Motor neuron (in vitro differentiated cells): ENCODE results near the gene SPOPL. TPM values are rescaled to one million over a fixed set of nuclear protein-coding genes. Genes with fewer than 3 reads are reported as not detected.
"Not testable (repeated sequence)": the region's sequence is repeated elsewhere in the genome, so short reads cannot be mapped to it uniquely, and the experiment has no call there.

Experiments
- ATAC-seq, 8 experiments: fragments of 200-7000 bp; cut with Tn5 transposase; replicated peaks in 6 of 8; 2 replicates each; pipeline ENCODE4 v1.8.0; 2021; ENCODE audit warnings: mild to moderate bottlenecking in 8 of 8, moderate library complexity in 8 of 8
- H3K27ac ChIP-seq, 2 donors: fragments of 250-450 bp; sonication (Bioruptor Pico); 2 replicates each; pipeline ENCODE4 v1.9.0; 2021; ENCODE audit warnings: antibody characterized with exemption in 2 of 2, mild to moderate bottlenecking in 2 of 2, moderate library complexity in 1 of 2
- H3K4me1 ChIP-seq, 2 donors: fragments of 250-450 bp; sonication (Bioruptor Pico); replicated peaks in 1 of 2; 2 replicates each; pipeline ENCODE4 v1.6.1; 2021; ENCODE audit warnings: antibody characterized with exemption in 2 of 2, mild to moderate bottlenecking in 2 of 2, moderate library complexity in 1 of 2
- H3K4me3 ChIP-seq, 5 donors: fragments of 250-450 bp; sonication (Bioruptor Pico); 2 replicates each; pipeline ENCODE4 v1.9.0; 2021; ENCODE audit warnings: antibody characterized with exemption in 5 of 5, mild to moderate bottlenecking in 5 of 5, moderate library complexity in 4 of 5
- WGBS, 10 experiments: fragments of 450-650 bp; shearing (Covaris generic); methylation state at CpG; one replicate each; pipeline ENCODE4 v1.0.0; 2022; 5-methylcytosine and 5-hydroxymethylcytosine counted together
- in situ Hi-C, 9 experiments: fragments of 400-800 bp; cut with MboI; loops; one replicate each; pipeline ENCODE4 v1.15.0; 2021; ENCODE audit warnings: low sequenced_read_pairs in 9 of 9, low pct_unique_long_range_greater_than_20kb in 2 of 9; ENCODE audit not compliant: unreplicated experiment in 9 of 9
- total RNA-seq, 8 experiments: library from RNA; unstranded; fragments of 300-600 nt; gene quantifications; 2 replicates each; pipeline versions ENCODE4 v1.2.3 to v1.2.4, GENCODE V29; 2022

Gene SPOPL
- total RNA-seq, 8 experiments from 2014 or later, result 11.3 to 13.8 (median 13.2) TPM

- ATAC-seq, result no peak
- WGBS, 10 experiments, result 80 to 100% (median 100%) methylated on average over 1 of the region's 1 CpG; no CpG with 5 or more reads in 3 of the 10 experiments
- H3K4me1 ChIP-seq, result no peaks in the 10 kb centered on the region
- no peak overlapping the region for H3K4me3 ChIP-seq
- in situ Hi-C loops, result no loop called here
- H3K27ac ChIP-seq, result no peak overlapping the region
Observed at GRCh38 chr2:138518860-138519259, 17.3 kb downstream of the SPOPL start.

- Histone ChIP-seq H3K4me1 (no peaks in the 10 kb centered on the region), H3K4me3 (no peak overlapping the region), H3K27ac (no peak overlapping the region)
- WGBS, 10 experiments, result 29 to 100% (median 84%) methylated on average over 1 to 5 of the region's 5 CpGs; no CpG with 5 or more reads in 4 of the 10 experiments
- in situ Hi-C loops, result no loop called here
- no peak for ATAC-seq
Observed at GRCh38 chr2:138521821-138522220, 20.3 kb downstream of the SPOPL start.

GRCh38 chr2:138522556-138522955, 21.0 kb downstream of the SPOPL start:
- in situ Hi-C loops, result no loop called here
- Histone ChIP-seq H3K4me3 (no peak overlapping the region), H3K4me1 (no peaks in the 10 kb centered on the region), H3K27ac (no peak overlapping the region)
- 50 to 100% (median 88%) methylated on average over 1 to 3 of the region's 3 CpGs for WGBS, 10 experiments
- ATAC-seq, result no peak

GRCh38 chr2:138523018-138523672, 21.6 kb downstream of the SPOPL start:
- WGBS, 10 experiments, result 86 to 100% (median 100%) methylated on average over 1 to 7 of the region's 7 CpGs; no CpG with 5 or more reads in 1 of the 10 experiments

GRCh38 chr2:138523673-138524042, 22.1 kb downstream of the SPOPL start:
- H3K4me3 ChIP-seq, in situ Hi-C loops, ATAC-seq, H3K27ac ChIP-seq, H3K4me1 ChIP-seq: not testable (repeated sequence)
- 73 to 94% (median 84%) methylated on average over 2 to 3 of the region's 3 CpGs; no CpG with 5 or more reads in 4 of the 10 experiments for WGBS, 10 experiments

More at GRCh38 chr2:138523018-138523672, 21.6 kb downstream of the SPOPL start:
- H3K27ac ChIP-seq, H3K4me3 ChIP-seq, H3K4me1 ChIP-seq, in situ Hi-C loops, ATAC-seq: not testable (repeated sequence)

GRCh38 chr2:138524353-138524752, 22.8 kb downstream of the SPOPL start:
- ATAC-seq, H3K4me1 ChIP-seq, in situ Hi-C loops, H3K4me3 ChIP-seq, H3K27ac ChIP-seq: not testable (repeated sequence)
- WGBS, 10 experiments, result 100% methylated on average over 1 of the region's 1 CpG; no CpG with 5 or more reads in 5 of the 10 experiments

- no peak for ATAC-seq
- H3K4me1 ChIP-seq, result peaks cover 0 to 2% of the 10 kb centered on the region in 2 donors
- 38 to 100% (median 70%) methylated on average over 1 to 3 of the region's 3 CpGs; no CpG with 5 or more reads in 1 of the 10 experiments for WGBS, 10 experiments
- no peak overlapping the region for H3K4me3 ChIP-seq
- H3K27ac ChIP-seq, result no peak overlapping the region
- in situ Hi-C loops, result no loop called here
Observed at GRCh38 chr2:138531913-138532312, 30.3 kb downstream of the SPOPL start.

GRCh38 chr2:138534791-138535190, 33.2 kb downstream of the SPOPL start:
- Histone ChIP-seq H3K27ac (no peak overlapping the region), H3K4me3 (no peak overlapping the region), H3K4me1 (peaks cover 0 to 2% of the 10 kb centered on the region in 2 donors)
- in situ Hi-C loops, result no loop called here
- no peak for ATAC-seq

GRCh38 chr2:138536302-138536701, 34.7 kb downstream of the SPOPL start:
- peak in 4 of 8 experiments; percentile 31 to 93 (median 85) for ATAC-seq
- in situ Hi-C loops, result no loop called here
- Histone ChIP-seq H3K27ac (no peak overlapping the region), H3K4me3 (no peak overlapping the region), H3K4me1 (peaks cover 0 to 2% of the 10 kb centered on the region in 2 donors)
- WGBS, 10 experiments, result 17 to 80% (median 55%) methylated on average over 1 to 2 of the region's 2 CpGs; no CpG with 5 or more reads in 2 of the 10 experiments

- H3K27ac ChIP-seq, result no peak overlapping the region
- ATAC-seq, result no peak
- H3K4me3 ChIP-seq, result no peak overlapping the region
- 83 to 100% (median 97%) methylated on average over 1 to 2 of the region's 2 CpGs; no CpG with 5 or more reads in 4 of the 10 experiments for WGBS, 10 experiments
- in situ Hi-C loops, result no loop called here
- H3K4me1 ChIP-seq, result peaks cover 0 to 2% of the 10 kb centered on the region in 2 donors
Observed at GRCh38 chr2:138536740-138537139, 35.2 kb downstream of the SPOPL start.

- in situ Hi-C loops, result no loop called here
Observed at GRCh38 chr2:138537170-138537915, 35.8 kb downstream of the SPOPL start.

GRCh38 chr2:138544206-138544605, 42.6 kb downstream of the SPOPL start:
- ATAC-seq, in situ Hi-C loops: not testable (repeated sequence)

More at GRCh38 chr2:138537170-138537915, 35.8 kb downstream of the SPOPL start:
- no peak overlapping the region for H3K27ac ChIP-seq
- no peak overlapping the region for H3K4me3 ChIP-seq
- ATAC-seq, result no peak
- WGBS, 10 experiments, result 83 to 100% (median 88%) methylated on average over 3 to 8 of the region's 12 CpGs; no CpG with 5 or more reads in 1 of the 10 experiments
- peaks cover 0 to 2% of the 10 kb centered on the region in 2 donors for H3K4me1 ChIP-seq

GRCh38 chr2:138548796-138549195, 47.2 kb downstream of the SPOPL start:
- no peaks in the 10 kb centered on the region for H3K4me1 ChIP-seq
- ATAC-seq, result no peak
- in situ Hi-C loops, result no loop called here
- no peak overlapping the region for H3K4me3 ChIP-seq
- no peak overlapping the region for H3K27ac ChIP-seq

More at GRCh38 chr2:138544206-138544605, 42.6 kb downstream of the SPOPL start:
- H3K4me3 ChIP-seq, H3K4me1 ChIP-seq, H3K27ac ChIP-seq: not testable (repeated sequence)
- 83 to 100% methylated on average over 1 to 4 of the region's 12 CpGs; no CpG with 5 or more reads in 8 of the 10 experiments for WGBS, 10 experiments
